Panc1 (cell line): ENCODE data around the gene P2RX3. TPM values are rescaled to one million over a fixed set of nuclear protein-coding genes. Genes with fewer than 3 reads are reported as not detected.
A peak's percentile ranks its signal among the peaks of the same experiment; 100 is the strongest.
"Not testable (repeated sequence)": the region's sequence is repeated elsewhere in the genome, so short reads cannot be mapped to it uniquely, and the experiment has no call there.

Experiments
- ATAC-seq: fragments of 200-7000 bp; cut with Tn5 transposase; 2 replicates; pipeline ENCODE4 v1.9.1; 2020; ENCODE audit warnings: mild to moderate bottlenecking, moderate library complexity
- BruUV-seq: library from RNA; stranded (reverse); fragments of 400-500 nt; replicated peaks from 2 replicates; lab custom pipeline; 2021; lab: Mats Ljungman, UMichigan
- CTCF ChIA-PET: fragments of 300-600 bp; sonication (Branson Sonifier 250); formaldehyde crosslinking; loops from one replicate; lab custom pipeline; 2022; ENCODE audit warnings: antibody characterized with exemption; lab: Charles Lee
- POLR2A ChIA-PET: fragments of 300-600 bp; sonication (Branson Sonifier 250); formaldehyde crosslinking; loops from one replicate; lab custom pipeline; 2022; ENCODE audit warnings: antibody characterized with exemption; lab: Charles Lee
- DNase-seq: peaks from one replicate; pipeline ENCODE4 v3.0.0-alpha.2; 2010; ENCODE audit warnings: low read depth, low spot score
- H3K27ac ChIP-seq: 2 replicates; pipeline ENCODE4 v1.5.1; 2011; ENCODE audit warnings: mild to moderate bottlenecking, low read length, inconsistent platforms
- H3K27me3 ChIP-seq: fragments of 200-500 bp; sonication (Bioruptor generic); 2 replicates; pipeline ENCODE4 v1.6.0; 2014; ENCODE audit warnings: low read length, inconsistent platforms; ENCODE audit not compliant: control insufficient read depth, insufficient read depth
- H3K36me3 ChIP-seq: fragments of 200-500 bp; sonication (Bioruptor generic); 2 replicates; pipeline ENCODE4 v1.5.1; 2014; ENCODE audit warnings: inconsistent platforms, mild to moderate bottlenecking, low read length, moderate library complexity; ENCODE audit not compliant: control insufficient read depth, insufficient read depth
- H3K4me1 ChIP-seq: 2 replicates; pipeline ENCODE4 v1.5.1; 2011; ENCODE audit warnings: inconsistent platforms, mild to moderate bottlenecking, low read length, moderate library complexity; ENCODE audit not compliant: control insufficient read depth, insufficient read depth
- H3K4me3 ChIP-seq, 2 experiments: 2 replicates each; pipeline ENCODE4 v1.5.1; 2011 to 2012; ENCODE audit warnings: low read depth in 2 of 2, low read length in 2 of 2, mild to moderate bottlenecking in 2 of 2, inconsistent platforms in 1 of 2, moderate library complexity in 1 of 2
- H3K9me3 ChIP-seq: fragments of 200-500 bp; sonication (Bioruptor generic); 2 replicates; pipeline ENCODE4 v1.5.1; 2014; ENCODE audit warnings: low read depth, mild to moderate bottlenecking, inconsistent platforms, low read length, moderate library complexity; ENCODE audit not compliant: control insufficient read depth, insufficient read depth
- POLR2AphosphoS5 ChIP-seq: IDR thresholded peaks from 2 replicates; pipeline ENCODE4 v1.6.1; 2012; ENCODE audit warnings: mild to moderate bottlenecking, low read depth, low read length, moderate library complexity
- SIN3A ChIP-seq: IDR thresholded peaks from 2 replicates; pipeline ENCODE4 v1.6.1; 2012; ENCODE audit warnings: low read depth, mild to moderate bottlenecking, low read length, moderate library complexity, borderline replicate concordance; ENCODE audit not compliant: insufficient read depth
- TCF7L2 ChIP-seq: IDR thresholded peaks from 2 replicates; pipeline ENCODE4 v1.6.1; 2011; ENCODE audit warnings: mild to moderate bottlenecking, low read depth, low read length, inconsistent platforms
- in situ Hi-C: cut with HindIII; loops from 2 replicates; pipeline ENCODE4 v1.10.0; 2016; ENCODE audit warnings: low sequenced_read_pairs, low pct_unique_long_range_greater_than_20kb
- intact Hi-C: fragments of 100-400 bp; cut with micrococcal nuclease; formaldehyde crosslinking; loops from one replicate; pipeline ENCODE4 v1.10.0; 2022; ENCODE audit not compliant: unreplicated experiment
- total RNA-seq: library from RNA; stranded (reverse); gene quantifications from one replicate; pipeline ENCODE4 v1.2.1, GENCODE V29; 2021; ENCODE audit not compliant: unreplicated experiment
- TF ChIP-seq, protein P1 (sequence below): fragments of 450-650 bp; IDR thresholded peaks from 2 replicates; pipeline ENCODE4 v1.5.1; 2017; ENCODE audit warnings: mild to moderate bottlenecking
- TF ChIP-seq, protein P2 (sequence below), 2 experiments: IDR thresholded peaks; 2 replicates each; pipeline ENCODE4 v1.6.1; 2011 to 2012; ENCODE audit warnings: low read depth in 2 of 2, control low read depth in 1 of 2, low read length in 1 of 2, mild to moderate bottlenecking in 1 of 2, moderate library complexity in 1 of 2; ENCODE audit not compliant: insufficient read depth in 1 of 2

The P2RX3 gene
- total RNA-seq, 1 experiment from 2014 or later, result not detected

DNA sequence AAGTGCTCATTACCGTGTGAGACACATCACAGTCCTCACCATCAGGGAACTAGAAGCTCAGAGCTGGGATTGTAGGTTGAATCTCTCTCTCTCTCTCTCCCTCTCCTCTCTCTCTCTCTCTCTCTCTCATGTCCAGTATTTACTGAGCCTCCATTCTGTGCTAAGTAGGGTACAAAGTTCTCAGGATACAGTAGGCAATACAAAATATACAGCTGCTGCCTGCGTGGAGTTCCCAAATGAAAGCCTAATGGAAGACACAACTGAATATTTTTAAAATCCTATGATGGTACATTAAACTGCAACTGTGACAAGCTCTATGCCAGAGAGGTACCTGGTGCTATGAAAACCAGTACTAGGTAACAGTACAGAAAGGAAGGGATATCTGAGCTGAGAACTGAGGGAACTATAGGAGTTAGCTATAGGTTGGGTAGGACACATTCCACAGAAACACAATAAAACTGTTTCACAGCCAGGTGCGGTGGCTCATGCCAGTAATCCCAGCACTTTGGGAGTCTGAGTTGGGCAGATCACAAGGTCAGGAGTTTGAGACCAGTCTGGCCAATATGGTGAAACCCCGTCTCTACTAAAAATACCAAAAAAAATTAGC, 61.9 kb downstream of the P2RX3 start:
- no peaks in the 10 kb centered on the region for H3K36me3 ChIP-seq
- ChIA-PET CTCF (no interaction called here), POLR2A (interaction anchor here (0.8 kb wide), 1 partner anchor 32 kb away, joined by 3 read pairs; no protein-coding TSS in a partner anchor)
- H3K4me3 ChIP-seq, result no peak overlapping the region
- in situ Hi-C loops, result no loop called here
- H3K9me3 ChIP-seq, result no peaks in the 10 kb centered on the region
- ATAC-seq (no peak), DNase-seq (no peak)
- no peak overlapping the region for H3K27ac ChIP-seq
- peaks cover 16% of the 10 kb centered on the region for H3K27me3 ChIP-seq
- BruUV-seq, result no TSS peak
- TF ChIP-seq, protein P1, sequence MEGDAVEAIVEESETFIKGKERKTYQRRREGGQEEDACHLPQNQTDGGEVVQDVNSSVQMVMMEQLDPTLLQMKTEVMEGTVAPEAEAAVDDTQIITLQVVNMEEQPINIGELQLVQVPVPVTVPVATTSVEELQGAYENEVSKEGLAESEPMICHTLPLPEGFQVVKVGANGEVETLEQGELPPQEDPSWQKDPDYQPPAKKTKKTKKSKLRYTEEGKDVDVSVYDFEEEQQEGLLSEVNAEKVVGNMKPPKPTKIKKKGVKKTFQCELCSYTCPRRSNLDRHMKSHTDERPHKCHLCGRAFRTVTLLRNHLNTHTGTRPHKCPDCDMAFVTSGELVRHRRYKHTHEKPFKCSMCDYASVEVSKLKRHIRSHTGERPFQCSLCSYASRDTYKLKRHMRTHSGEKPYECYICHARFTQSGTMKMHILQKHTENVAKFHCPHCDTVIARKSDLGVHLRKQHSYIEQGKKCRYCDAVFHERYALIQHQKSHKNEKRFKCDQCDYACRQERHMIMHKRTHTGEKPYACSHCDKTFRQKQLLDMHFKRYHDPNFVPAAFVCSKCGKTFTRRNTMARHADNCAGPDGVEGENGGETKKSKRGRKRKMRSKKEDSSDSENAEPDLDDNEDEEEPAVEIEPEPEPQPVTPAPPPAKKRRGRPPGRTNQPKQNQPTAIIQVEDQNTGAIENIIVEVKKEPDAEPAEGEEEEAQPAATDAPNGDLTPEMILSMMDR, result no peak
- TF ChIP-seq TCF7L2 (no peak), SIN3A (no peak), POLR2AphosphoS5 (no peak)
- TF ChIP-seq, protein P2, sequence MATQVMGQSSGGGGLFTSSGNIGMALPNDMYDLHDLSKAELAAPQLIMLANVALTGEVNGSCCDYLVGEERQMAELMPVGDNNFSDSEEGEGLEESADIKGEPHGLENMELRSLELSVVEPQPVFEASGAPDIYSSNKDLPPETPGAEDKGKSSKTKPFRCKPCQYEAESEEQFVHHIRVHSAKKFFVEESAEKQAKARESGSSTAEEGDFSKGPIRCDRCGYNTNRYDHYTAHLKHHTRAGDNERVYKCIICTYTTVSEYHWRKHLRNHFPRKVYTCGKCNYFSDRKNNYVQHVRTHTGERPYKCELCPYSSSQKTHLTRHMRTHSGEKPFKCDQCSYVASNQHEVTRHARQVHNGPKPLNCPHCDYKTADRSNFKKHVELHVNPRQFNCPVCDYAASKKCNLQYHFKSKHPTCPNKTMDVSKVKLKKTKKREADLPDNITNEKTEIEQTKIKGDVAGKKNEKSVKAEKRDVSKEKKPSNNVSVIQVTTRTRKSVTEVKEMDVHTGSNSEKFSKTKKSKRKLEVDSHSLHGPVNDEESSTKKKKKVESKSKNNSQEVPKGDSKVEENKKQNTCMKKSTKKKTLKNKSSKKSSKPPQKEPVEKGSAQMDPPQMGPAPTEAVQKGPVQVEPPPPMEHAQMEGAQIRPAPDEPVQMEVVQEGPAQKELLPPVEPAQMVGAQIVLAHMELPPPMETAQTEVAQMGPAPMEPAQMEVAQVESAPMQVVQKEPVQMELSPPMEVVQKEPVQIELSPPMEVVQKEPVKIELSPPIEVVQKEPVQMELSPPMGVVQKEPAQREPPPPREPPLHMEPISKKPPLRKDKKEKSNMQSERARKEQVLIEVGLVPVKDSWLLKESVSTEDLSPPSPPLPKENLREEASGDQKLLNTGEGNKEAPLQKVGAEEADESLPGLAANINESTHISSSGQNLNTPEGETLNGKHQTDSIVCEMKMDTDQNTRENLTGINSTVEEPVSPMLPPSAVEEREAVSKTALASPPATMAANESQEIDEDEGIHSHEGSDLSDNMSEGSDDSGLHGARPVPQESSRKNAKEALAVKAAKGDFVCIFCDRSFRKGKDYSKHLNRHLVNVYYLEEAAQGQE (IDR thresholded peaks at IDR 0.05; ENCODE audit: insufficient read depth in 1 of 2, low read depth in 2 of 2, low read length in 1 of 2), result no peak
- intact Hi-C loops, result no loop called here
- H3K4me1 ChIP-seq, result peaks cover 3% of the 10 kb centered on the region; the same call in 1 of the 2 replicates

DNA sequence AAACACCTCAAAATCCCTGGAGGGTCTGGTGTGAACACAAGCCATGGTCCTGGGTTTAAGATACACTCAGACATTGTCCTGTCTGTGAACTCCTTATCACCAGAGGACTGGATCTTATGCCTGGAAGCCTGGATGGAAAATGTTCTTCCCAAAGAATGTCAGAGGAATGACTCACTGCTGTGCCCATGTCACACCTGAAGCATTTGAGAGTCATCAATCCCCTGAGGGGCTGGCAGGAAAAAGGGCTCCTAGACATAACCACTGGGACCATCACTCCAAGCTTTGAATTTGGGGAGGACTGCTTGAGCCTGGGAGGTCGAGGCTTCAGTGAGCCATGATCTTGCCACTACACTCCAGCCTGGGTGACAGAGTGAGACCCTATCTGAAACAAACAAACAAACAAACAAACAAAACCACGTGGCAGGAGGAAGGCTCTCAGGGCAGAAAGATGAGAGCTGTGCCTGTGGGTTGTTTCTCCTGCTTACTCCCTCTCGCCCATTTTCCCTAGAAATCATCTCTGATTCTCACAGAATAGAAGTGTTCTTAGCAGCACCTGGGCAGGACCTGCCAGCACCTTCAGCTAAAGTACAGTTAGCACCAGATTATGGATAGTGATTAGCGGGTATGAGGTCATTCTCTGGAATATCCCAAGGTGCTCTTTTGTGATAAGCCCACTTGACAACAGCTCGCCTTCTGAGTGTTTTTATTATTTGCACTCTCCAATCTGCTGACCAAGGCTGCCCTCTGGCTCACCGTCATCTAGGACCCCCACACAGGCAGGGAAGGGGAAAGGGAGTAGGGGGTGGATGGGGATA, 64.2 kb downstream of the P2RX3 start:
- Histone ChIP-seq H3K27ac (no peak overlapping the region), H3K36me3 (no peaks in the 10 kb centered on the region), H3K4me1 (peaks cover 3% of the 10 kb centered on the region; the same call in 1 of the 2 replicates), H3K4me3 (no peak overlapping the region), H3K9me3 (no peaks in the 10 kb centered on the region), H3K27me3 (peaks cover 12% of the 10 kb centered on the region)
- no peak for DNase-seq
- intact Hi-C loops (no loop called here), in situ Hi-C loops (no loop called here)
- POLR2A ChIA-PET, result interaction anchor here (0.6 kb wide), 1 partner anchor 57 kb away, joined by 3 read pairs; no protein-coding TSS in a partner anchor
- peak; percentile 65 for ATAC-seq
- BruUV-seq, result no TSS peak
- TF ChIP-seq, protein P2 (IDR thresholded peaks at IDR 0.05; ENCODE audit: insufficient read depth in 1 of 2, low read depth in 2 of 2, low read length in 1 of 2), result no peak
- TF ChIP-seq POLR2AphosphoS5 (no peak), SIN3A (no peak), TCF7L2 (no peak)
- TF ChIP-seq, protein P1, result no peak
- CTCF ChIA-PET, result no interaction called here

GRCh38 chr11:57403003-57403801, 65.0 kb downstream of the P2RX3 start:
- H3K36me3 ChIP-seq, H3K9me3 ChIP-seq, BruUV-seq, H3K4me1 ChIP-seq, H3K4me3 ChIP-seq, POLR2A ChIA-PET, H3K27ac ChIP-seq, intact Hi-C loops, in situ Hi-C loops, DNase-seq, ATAC-seq: not testable (repeated sequence)
- peaks cover 12% of the 10 kb centered on the region for H3K27me3 ChIP-seq
- CTCF ChIA-PET, result interaction anchor here (0.6 kb wide), 1 partner anchor 53 kb away, joined by 4 read pairs; no protein-coding TSS in a partner anchor
